ENCODE results near the gene ANGPT4. TPM values are rescaled to one million over a fixed set of nuclear protein-coding genes. Genes with fewer than 3 reads are reported as not detected.

ANGPT4 gene
- total RNA-seq, 1 experiment from 2014 or later, result 0.20 TPM

DNA sequence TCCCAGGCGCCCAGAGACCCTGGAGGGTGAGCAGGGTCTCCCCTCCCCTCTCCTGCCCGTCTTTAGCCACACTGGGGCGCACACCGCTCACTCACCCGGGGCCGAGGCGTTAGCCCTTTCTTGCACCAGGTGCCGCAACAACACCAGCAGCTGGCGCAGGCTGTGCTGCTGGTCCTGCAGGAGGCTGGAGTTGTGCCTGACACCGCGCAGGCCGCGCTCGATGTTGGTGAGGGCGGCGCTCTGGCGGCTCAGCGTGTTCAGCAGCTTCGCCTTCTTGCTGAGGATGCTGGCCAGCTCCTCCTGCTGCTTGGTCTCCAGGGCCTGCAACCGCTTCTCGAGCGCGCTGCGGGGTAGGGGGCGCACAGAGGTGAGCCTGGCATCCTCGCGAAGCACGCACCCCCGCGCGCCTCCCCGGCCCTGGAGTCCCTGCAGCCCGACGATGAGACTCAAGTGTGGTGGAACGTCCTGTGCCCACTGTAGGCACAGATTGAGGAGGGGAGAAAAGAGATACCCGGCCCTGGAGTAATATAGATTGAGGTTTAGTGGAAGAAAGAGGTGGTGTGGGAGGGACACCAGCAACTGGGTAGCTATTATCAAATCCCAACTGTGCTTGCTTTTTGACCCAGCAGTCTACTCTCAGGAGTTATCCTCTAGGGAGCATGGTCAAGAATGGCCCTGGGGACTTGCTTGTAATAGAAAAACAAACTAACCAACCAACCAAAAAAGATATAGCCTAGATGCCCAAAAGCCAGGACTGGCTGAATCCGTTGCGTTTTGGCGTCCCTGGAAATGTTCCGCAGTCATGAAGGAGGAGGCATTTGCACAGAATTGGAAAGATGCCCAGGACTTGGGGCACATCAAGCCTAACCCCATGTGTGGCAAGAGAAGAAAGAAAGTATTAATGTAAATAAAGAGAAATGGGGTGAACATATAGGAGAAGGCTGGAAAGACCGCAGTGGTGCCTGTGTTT lies 30.9 kb downstream of the ANGPT4 start (continued):
- TF ChIP-seq, protein P1, sequence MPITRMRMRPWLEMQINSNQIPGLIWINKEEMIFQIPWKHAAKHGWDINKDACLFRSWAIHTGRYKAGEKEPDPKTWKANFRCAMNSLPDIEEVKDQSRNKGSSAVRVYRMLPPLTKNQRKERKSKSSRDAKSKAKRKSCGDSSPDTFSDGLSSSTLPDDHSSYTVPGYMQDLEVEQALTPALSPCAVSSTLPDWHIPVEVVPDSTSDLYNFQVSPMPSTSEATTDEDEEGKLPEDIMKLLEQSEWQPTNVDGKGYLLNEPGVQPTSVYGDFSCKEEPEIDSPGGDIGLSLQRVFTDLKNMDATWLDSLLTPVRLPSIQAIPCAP (CRISPR knock-in tag; IDR thresholded peaks at IDR 0.05), result no peak
- no peak; the same call in 1 of the 2 replicates for TF ChIP-seq CREM (CRISPR knock-in tag; IDR thresholded peaks at IDR 0.05)
- TF ChIP-seq GABPB1 (CRISPR knock-in tag; IDR thresholded peaks at IDR 0.05), result no peak
- TF ChIP-seq GRHL2 (CRISPR knock-in tag; IDR thresholded peaks at IDR 0.05; ENCODE audit: insufficient replicate concordance, severe bottlenecking), result no peak
- TF ChIP-seq ZNF263 (CRISPR knock-in tag; IDR thresholded peaks at IDR 0.05; ENCODE audit: low read depth), result no peak
- TF ChIP-seq, protein P2, sequence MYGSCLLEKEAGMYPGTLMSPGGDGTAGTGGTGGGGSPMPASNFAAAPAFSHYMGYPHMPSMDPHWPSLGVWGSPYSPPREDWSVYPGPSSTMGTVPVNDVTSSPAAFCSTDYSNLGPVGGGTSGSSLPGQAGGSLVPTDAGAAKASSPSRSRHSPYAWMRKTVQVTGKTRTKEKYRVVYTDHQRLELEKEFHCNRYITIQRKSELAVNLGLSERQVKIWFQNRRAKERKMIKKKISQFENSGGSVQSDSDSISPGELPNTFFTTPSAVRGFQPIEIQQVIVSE (CRISPR knock-in tag; IDR thresholded peaks at IDR 0.05; ENCODE audit: borderline replicate concordance), result no peak

DNA sequence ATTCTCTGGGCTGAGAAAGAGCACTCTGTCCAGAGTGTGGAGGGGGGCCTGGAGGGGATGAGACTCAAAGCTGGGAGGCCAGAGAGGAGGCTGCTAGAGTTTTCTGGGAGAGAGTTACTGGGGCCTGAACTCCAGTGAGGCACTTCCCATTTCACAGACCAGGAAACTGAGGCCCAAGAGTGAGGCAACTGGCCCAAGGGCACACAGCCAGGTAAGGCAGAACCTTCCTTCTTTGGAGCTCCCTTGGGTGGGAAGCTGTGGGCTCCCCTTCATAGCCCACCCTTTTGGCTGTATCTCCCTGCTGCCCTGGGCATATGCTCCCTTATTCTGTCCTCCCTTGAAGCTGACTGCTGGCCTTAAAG lies 34.4 kb downstream of the ANGPT4 start:
- ATAC-seq, result no peak
- H3K36me3 Mint-ChIP-seq, result no peaks in the 10 kb centered on the region

More for the DNA sequence above, 34.4 kb downstream of the ANGPT4 start:
- Mint-ChIP-seq H3K27me3 (ENCODE audit: low read depth) (peaks cover 17% of the 10 kb centered on the region), H3K4me1 (peaks cover 9% of the 10 kb centered on the region), H3K9me3 (no peaks in the 10 kb centered on the region), H3K4me3 (no peak overlapping the region), H3K27ac (no peak overlapping the region)
- no peak for DNase-seq (ENCODE audit: low spot score)
- ChIA-PET CTCF (no interaction called here), POLR2A (no interaction called here)
- no peak for TF ChIP-seq FOXK1 (CRISPR knock-in tag; IDR thresholded peaks at IDR 0.05)
- TF ChIP-seq ZNF396 (CRISPR knock-in tag; IDR thresholded peaks at IDR 0.05; ENCODE audit: borderline replicate concordance), result no peak
- no peak for TF ChIP-seq ZNF423 (CRISPR knock-in tag; IDR thresholded peaks at IDR 0.05)
- TF ChIP-seq, protein P3, sequence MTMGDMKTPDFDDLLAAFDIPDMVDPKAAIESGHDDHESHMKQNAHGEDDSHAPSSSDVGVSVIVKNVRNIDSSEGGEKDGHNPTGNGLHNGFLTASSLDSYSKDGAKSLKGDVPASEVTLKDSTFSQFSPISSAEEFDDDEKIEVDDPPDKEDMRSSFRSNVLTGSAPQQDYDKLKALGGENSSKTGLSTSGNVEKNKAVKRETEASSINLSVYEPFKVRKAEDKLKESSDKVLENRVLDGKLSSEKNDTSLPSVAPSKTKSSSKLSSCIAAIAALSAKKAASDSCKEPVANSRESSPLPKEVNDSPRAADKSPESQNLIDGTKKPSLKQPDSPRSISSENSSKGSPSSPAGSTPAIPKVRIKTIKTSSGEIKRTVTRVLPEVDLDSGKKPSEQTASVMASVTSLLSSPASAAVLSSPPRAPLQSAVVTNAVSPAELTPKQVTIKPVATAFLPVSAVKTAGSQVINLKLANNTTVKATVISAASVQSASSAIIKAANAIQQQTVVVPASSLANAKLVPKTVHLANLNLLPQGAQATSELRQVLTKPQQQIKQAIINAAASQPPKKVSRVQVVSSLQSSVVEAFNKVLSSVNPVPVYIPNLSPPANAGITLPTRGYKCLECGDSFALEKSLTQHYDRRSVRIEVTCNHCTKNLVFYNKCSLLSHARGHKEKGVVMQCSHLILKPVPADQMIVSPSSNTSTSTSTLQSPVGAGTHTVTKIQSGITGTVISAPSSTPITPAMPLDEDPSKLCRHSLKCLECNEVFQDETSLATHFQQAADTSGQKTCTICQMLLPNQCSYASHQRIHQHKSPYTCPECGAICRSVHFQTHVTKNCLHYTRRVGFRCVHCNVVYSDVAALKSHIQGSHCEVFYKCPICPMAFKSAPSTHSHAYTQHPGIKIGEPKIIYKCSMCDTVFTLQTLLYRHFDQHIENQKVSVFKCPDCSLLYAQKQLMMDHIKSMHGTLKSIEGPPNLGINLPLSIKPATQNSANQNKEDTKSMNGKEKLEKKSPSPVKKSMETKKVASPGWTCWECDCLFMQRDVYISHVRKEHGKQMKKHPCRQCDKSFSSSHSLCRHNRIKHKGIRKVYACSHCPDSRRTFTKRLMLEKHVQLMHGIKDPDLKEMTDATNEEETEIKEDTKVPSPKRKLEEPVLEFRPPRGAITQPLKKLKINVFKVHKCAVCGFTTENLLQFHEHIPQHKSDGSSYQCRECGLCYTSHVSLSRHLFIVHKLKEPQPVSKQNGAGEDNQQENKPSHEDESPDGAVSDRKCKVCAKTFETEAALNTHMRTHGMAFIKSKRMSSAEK (CRISPR knock-in tag; IDR thresholded peaks at IDR 0.05; ENCODE audit: borderline replicate concordance), result no peak
- TF ChIP-seq KAT7 (CRISPR knock-in tag; IDR thresholded peaks at IDR 0.05; ENCODE audit: borderline replicate concordance), result no peak
- TF ChIP-seq, protein P4, sequence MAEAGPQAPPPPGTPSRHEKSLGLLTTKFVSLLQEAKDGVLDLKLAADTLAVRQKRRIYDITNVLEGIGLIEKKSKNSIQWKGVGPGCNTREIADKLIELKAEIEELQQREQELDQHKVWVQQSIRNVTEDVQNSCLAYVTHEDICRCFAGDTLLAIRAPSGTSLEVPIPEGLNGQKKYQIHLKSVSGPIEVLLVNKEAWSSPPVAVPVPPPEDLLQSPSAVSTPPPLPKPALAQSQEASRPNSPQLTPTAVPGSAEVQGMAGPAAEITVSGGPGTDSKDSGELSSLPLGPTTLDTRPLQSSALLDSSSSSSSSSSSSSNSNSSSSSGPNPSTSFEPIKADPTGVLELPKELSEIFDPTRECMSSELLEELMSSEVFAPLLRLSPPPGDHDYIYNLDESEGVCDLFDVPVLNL (CRISPR knock-in tag; IDR thresholded peaks at IDR 0.05; ENCODE audit: borderline replicate concordance, low read depth), result no peak
- no peak for TF ChIP-seq MYBL2 (CRISPR knock-in tag; IDR thresholded peaks at IDR 0.05)
- TF ChIP-seq TP53 (CRISPR knock-in tag; IDR thresholded peaks at IDR 0.05), result no peak
- no peak for TF ChIP-seq ETV6 (CRISPR knock-in tag; IDR thresholded peaks at IDR 0.05)
- no peak for TF ChIP-seq ZNF232 (CRISPR knock-in tag; IDR thresholded peaks at IDR 0.05)
- TF ChIP-seq, protein P5, sequence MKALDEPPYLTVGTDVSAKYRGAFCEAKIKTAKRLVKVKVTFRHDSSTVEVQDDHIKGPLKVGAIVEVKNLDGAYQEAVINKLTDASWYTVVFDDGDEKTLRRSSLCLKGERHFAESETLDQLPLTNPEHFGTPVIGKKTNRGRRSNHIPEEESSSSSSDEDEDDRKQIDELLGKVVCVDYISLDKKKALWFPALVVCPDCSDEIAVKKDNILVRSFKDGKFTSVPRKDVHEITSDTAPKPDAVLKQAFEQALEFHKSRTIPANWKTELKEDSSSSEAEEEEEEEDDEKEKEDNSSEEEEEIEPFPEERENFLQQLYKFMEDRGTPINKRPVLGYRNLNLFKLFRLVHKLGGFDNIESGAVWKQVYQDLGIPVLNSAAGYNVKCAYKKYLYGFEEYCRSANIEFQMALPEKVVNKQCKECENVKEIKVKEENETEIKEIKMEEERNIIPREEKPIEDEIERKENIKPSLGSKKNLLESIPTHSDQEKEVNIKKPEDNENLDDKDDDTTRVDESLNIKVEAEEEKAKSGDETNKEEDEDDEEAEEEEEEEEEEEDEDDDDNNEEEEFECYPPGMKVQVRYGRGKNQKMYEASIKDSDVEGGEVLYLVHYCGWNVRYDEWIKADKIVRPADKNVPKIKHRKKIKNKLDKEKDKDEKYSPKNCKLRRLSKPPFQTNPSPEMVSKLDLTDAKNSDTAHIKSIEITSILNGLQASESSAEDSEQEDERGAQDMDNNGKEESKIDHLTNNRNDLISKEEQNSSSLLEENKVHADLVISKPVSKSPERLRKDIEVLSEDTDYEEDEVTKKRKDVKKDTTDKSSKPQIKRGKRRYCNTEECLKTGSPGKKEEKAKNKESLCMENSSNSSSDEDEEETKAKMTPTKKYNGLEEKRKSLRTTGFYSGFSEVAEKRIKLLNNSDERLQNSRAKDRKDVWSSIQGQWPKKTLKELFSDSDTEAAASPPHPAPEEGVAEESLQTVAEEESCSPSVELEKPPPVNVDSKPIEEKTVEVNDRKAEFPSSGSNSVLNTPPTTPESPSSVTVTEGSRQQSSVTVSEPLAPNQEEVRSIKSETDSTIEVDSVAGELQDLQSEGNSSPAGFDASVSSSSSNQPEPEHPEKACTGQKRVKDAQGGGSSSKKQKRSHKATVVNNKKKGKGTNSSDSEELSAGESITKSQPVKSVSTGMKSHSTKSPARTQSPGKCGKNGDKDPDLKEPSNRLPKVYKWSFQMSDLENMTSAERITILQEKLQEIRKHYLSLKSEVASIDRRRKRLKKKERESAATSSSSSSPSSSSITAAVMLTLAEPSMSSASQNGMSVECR (CRISPR knock-in tag; IDR thresholded peaks at IDR 0.05; ENCODE audit: borderline replicate concordance), result no peak
- TF ChIP-seq CREB1 (CRISPR knock-in tag; IDR thresholded peaks at IDR 0.05), result no peak
- TF ChIP-seq ESRRA (CRISPR knock-in tag; IDR thresholded peaks at IDR 0.05; ENCODE audit: borderline replicate concordance), result no peak
- TF ChIP-seq, protein P6, sequence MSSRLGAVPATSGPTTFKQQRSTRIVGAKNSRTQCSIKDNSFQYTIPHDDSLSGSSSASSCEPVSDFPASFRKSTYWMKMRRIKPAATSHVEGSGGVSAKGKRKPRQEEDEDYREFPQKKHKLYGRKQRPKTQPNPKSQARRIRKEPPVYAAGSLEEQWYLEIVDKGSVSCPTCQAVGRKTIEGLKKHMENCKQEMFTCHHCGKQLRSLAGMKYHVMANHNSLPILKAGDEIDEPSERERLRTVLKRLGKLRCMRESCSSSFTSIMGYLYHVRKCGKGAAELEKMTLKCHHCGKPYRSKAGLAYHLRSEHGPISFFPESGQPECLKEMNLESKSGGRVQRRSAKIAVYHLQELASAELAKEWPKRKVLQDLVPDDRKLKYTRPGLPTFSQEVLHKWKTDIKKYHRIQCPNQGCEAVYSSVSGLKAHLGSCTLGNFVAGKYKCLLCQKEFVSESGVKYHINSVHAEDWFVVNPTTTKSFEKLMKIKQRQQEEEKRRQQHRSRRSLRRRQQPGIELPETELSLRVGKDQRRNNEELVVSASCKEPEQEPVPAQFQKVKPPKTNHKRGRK (CRISPR knock-in tag; IDR thresholded peaks at IDR 0.05; ENCODE audit: borderline replicate concordance), result no peak
- TF ChIP-seq, protein P7, sequence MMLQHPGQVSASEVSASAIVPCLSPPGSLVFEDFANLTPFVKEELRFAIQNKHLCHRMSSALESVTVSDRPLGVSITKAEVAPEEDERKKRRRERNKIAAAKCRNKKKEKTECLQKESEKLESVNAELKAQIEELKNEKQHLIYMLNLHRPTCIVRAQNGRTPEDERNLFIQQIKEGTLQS (CRISPR knock-in tag; conservative IDR thresholded peaks at IDR 0.05), result no peak
- no peak for TF ChIP-seq ELF4 (CRISPR knock-in tag; IDR thresholded peaks at IDR 0.05; ENCODE audit: low read depth)

All from WTC11 (cell line).